Inferior parietal cortex (tissue), 1 donor: ENCODE measurements around the gene FSD1.
A peak's percentile ranks its signal among the peaks of the same experiment; 100 is the strongest.
"Not testable (repeated sequence)": the region's sequence is repeated elsewhere in the genome, so short reads cannot be mapped to it uniquely, and the experiment has no call there.

Source experiments
- DNase-seq: peaks from one replicate; pipeline ENCODE4 v3.0.0-alpha.2; 2016; ENCODE audit errors: extremely low spot score

The FSD1 gene

GRCh38 chr19:4343370-4344307, 39.2 kb downstream of the FSD1 start, which contains the start of gene MPND:
Gene MPND (plus strand): TSS chr19:4343562. CDS start chr19:4343594, 32 bp downstream.
- peak; percentile 90 for DNase-seq

- DNase-seq: no peak
Measured at GRCh38 chr19:4345342-4346019, 41.1 kb downstream of the FSD1 start.

GRCh38 chr19:4346020-4346383, 41.6 kb downstream of the FSD1 start:
- no peak for DNase-seq

DNA sequence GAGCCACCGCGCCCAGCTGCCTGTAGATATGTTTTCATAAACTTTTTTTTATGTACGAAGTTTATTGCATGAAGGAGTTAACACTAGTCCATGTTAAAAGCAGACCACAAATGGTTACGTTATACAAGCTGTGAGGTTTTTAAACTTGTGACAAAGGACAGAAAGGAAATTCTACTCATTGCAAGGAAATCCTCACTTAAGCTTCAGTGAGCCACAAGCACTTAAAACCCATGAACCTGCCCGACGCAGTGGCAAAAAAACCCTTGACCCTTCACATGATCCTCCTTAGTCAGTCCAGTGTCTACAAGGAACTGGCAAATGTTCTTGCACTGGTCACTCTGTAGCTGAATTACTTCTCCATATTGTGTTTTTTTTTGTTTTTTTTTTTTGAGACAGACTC, 43.1 kb downstream of the FSD1 start:
- DNase-seq: no peak

GRCh38 chr19:4349225-4349624, 44.8 kb downstream of the FSD1 start:
- DNase-seq: not testable (repeated sequence)

DNA sequence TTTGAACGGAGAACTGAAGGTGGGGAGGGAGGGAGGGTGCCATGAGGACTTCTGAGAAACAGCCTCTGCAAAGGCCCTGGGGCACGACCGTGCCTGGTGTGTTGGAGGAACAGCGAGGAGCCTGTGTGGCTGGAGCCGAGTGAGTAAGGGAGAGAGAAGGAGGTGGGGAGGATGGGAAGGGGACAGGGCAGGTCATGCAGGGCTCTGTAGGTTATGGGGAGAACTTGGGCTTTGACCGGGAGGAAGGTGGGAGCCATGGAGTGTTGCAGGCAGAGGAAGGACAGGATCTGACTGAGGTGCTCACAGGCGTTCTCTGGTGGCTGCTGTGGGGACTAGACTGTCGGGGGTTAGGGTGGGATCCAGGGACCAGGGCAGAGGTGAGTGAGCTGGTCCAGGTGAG, 45.7 kb downstream of the FSD1 start:
- DNase-seq: no peak

- DNase-seq: no peak
Measured at GRCh38 chr19:4350726-4351125, 46.3 kb downstream of the FSD1 start.

DNA sequence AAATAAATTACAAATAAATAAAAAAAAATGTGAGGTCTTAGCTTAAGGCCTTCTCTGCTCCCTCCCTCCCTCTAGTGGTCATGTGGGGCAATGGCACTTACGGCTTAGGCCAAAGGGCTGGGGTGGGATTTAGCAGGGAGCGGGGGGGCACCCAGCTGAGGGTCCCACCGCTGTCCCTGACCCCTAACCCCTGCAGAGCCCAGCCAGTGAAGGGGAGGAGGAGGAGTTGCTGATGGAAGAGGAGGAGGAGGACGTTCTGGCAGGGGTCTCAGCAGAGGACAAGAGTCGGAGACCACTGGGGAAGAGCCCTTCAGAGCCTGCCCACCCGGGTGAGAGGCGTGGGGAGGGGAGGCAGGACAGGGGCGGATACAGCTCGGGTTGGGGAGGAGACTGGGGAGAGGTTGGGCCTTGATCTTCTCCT, 48.3 kb downstream of the FSD1 start:
- peak; percentile 52 for DNase-seq

GRCh38 chr19:4354282-4354681, 49.9 kb downstream of the FSD1 start:
- no peak for DNase-seq

DNA sequence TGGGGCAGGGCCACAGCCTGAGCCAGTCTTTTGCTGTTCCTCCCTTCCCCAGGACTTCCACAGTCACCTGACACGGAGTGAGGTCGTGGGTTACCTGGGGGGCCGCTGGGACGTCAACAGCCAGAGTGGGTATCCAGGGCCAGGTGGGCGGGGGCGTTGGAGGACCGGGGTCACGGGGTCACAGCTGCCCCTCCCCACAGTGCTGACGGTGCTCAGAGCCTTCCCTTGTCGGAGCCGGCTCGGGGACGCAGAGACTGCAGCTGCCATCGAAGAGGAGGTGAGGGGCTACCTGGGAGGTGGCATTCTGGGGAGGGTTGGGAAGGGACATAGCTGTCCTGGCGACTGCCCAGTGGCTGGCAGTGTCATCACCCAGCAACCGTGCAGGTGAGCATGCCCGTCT, 50.5 kb downstream of the FSD1 start:
- no peak for DNase-seq

DNA sequence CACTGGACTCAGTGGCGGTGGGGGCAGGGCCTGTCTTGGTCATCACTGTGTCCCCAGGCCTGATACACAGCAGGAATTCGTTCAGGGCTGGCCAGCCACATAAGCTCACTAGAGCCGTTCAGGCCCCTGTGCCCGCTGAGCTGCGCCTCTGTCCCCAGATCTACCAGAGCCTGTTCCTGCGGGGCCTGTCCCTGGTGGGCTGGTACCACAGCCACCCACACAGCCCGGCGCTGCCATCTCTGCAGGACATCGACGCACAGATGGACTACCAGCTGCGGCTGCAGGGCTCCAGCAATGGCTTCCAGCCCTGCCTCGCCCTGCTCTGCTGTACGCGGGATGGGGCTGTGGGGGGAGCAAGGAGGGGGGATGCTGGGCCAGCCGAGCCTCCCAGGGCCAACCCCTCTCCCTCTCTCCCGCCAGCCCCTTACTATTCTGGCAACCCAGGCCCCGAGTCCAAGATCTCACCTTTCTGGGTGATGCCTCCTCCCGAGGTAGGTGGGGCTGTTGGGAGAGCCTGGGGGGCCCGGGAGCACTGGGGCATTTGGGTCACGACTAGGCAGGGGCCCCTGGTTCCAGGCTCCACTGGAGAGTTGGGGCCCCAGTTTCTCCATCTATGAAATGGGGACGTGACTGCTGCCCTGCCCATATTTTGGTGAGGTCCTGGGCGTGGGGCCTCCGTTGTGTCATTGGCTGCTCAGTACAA, 52.8 kb downstream of the FSD1 start:
- no peak for DNase-seq

DNA sequence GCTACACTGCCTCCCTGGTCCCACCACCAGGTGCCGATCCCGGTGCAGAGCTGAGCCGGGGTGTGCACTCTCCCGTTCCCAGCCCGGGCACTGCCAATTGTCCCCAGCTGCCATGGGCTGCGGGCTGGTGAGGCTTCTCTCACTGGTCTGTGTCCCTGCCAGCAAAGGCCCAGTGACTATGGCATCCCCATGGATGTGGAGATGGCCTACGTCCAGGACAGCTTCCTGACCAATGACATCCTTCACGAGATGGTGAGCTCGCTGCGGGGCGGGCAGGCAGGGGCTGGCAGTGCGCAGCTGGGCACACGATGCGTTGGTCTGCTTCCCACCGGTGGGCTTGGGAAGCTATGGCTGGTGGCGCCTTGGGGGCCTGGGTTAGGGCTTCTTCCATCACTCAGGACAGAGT, 53.5 kb downstream of the FSD1 start:
- no peak for DNase-seq

- DNase-seq: no peak
Measured at GRCh38 chr19:4358709-4359626, 54.6 kb downstream of the FSD1 start.

DNA sequence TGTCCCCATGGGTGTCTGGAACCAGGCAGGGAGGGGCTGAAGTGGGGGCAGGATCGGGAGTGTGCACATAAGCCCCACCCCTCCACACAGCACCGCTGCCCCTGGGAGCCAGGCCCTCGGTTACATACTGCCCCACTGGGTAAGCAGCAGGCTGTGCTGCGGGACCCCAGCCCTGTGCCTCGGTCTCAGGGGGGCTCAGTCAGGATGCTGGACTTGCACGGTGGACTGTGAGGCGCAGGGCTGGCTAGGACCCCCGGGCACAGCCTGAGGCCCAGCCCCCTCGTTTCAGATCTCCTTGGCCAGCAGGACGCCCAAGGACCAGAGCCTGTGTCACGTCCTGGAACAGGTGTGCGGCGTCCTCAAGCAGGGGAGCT, 55.2 kb downstream of the FSD1 start:
- no peak for DNase-seq

DNA sequence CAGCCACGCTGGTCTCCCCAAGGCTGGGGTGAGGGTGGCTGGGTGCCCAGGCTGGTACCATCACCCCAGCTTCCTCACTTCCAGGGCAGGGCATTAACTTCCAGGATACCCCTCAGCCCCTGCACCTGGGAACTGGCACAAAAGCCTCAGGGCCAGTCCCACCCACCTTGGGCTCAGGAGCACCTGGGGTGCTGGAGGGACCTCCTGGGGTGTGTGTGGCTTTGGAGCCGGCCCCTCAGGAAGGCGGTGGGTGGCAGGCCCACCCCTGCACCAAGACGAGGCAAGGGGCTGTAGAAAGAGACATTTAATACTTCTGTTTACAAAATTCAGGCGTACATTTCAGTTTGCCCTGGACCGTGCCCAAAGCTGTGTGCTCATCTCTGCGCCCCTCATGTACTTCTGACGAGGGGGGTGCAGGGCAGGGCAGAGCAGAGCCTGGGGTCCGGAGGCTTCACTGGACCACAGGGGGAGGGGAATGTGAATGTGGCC, 55.7 kb downstream of the FSD1 start:
- no peak for DNase-seq

DNA sequence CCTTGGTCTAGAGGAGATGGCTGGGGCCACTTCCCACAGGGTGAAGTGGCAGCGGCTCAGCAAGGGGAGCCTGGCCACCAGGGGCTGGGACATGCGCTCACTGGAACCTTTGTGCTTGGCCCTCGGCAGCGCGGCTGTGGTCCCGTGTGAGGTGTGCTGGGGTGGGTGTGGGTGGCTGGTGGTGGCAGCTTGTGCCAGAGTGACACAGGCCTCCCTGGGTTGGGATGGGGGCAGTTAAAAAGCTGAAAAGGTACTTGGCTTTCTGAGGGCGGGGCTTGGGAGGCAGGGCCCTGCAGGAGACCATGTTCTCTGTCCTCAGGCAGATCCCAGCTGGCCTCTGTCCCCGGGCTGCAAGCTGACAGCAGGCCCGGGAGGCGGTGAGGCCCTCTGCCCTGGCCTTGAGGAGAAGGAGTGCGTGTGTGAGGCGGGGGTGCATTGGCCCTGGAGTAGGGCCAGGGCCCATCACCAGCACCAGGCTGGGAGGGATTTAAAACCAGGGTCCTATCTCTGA, 56.3 kb downstream of the FSD1 start:
- DNase-seq: no peak

GRCh38 chr19:4361152-4362046, 57.0 kb downstream of the FSD1 start:
- no peak for DNase-seq

DNA sequence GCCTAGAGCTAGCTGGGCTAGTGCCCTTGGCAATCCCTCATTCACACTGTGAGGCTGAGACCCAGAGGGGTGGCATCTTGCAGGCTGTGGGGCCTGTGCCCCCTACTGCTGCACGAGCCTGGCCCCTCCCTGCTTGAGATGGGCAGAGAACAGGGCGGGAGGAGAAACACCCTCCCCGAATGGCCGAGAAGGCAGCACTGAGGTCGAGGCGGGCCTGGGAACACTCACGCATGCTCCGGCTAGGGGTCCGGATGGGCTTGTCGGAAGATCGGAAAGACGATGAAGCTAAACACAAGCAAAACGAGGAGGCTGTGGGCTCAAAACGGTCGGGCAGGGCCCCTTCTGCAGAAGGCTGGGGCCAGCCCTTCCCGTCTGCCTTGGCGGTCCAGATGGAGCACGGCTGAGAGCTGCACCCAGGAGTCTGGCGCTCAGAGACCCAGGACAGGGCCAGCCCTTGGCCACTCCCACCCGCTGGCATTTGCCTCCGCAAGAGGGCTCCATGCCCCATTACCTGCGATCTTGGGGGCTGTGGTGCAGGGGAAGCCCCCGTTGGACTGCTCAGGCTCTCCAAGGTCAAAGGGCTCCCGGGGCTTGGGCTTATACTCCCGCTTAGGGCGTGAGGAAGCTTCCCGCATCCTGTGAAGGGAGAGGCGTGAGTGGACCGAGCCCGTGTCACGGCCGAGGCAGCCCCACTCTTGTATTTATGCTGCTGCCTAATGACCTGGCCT, 57.9 kb downstream of the FSD1 start:
- DNase-seq: no peak

DNA sequence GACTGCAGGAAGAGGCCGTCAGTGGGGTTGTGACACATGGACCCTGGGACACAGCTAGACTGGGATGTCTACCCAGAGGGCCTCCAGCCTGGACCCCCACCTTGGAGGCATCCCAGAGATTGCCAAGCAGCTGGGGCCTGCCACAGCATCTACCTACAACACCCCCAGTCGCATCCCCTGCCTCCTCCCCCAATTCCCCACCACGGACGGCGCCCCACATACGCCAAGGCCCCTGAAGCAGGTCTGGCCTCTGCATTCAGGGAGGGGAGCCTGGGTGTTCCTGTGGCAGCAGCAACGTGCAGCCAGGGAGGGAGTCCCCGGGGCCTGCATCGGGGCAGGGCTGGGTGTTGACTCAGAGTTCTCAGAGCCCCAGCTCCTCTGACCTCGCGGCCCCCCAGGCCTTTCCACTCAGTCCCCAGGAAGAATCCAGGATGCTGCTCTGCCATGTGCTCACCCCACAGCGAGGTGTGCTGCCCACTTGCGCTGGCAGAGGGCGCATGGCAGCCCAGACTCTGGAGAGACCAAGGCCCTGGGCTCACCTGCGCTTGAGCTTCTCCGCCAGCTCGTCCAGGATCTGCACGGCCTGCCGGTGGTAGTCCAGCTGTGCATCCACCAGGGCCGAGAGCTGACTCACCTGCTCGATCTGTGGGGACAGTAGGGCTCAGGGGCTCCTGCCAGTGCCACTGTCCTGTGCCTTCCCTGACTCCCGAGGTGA, 58.6 kb downstream of the FSD1 start:
- no peak for DNase-seq
